ENCODE results near the gene MRPS14.

DNA sequence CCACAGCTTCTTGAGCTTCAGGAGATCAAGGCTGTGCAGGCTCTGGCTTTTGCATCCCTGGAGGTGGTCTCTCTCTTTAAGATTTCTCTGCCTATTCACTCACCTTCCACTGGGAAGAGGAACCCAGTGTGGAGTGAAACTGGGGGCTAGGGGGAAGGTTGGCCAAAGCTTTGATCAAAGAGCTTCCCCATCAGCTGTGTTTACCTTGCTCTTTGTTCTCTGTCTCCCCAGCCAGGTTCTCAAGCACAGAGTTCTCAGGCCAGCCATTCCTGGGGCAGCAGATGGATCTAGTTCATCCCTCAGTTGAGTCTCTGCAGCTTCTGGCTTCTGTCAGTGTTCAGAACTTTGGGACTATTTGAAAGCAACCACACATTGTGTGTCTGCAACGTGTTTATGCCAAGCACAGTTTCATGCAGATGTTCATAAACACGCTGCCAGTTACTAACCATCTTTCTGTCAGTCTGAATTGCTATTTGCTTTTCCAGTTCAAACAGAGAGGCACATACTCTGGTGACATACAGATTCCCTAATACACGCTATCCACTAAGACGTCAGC, 17.2 kb upstream of the MRPS14 start:
- no peak for TF ChIP-seq CTCF (IDR thresholded peaks at IDR 0.05)
- no peak for TF ChIP-seq POLR2A (IDR thresholded peaks at IDR 0.05)
